Panc1 (cell line): ENCODE results near the gene CYP2C18. TPM values are rescaled to one million over a fixed set of nuclear protein-coding genes. Genes with fewer than 3 reads are reported as not detected.

ENCODE experiments used
- ATAC-seq: fragments of 200-7000 bp; cut with Tn5 transposase; 2 replicates; pipeline ENCODE4 v1.9.1; 2020; ENCODE audit warnings: mild to moderate bottlenecking, moderate library complexity
- BruUV-seq: library from RNA; stranded (reverse); fragments of 400-500 nt; replicated peaks from 2 replicates; lab custom pipeline; 2021; lab: Mats Ljungman, UMichigan
- CTCF ChIA-PET: fragments of 300-600 bp; sonication (Branson Sonifier 250); formaldehyde crosslinking; loops from one replicate; lab custom pipeline; 2022; ENCODE audit warnings: antibody characterized with exemption; lab: Charles Lee
- POLR2A ChIA-PET: fragments of 300-600 bp; sonication (Branson Sonifier 250); formaldehyde crosslinking; loops from one replicate; lab custom pipeline; 2022; ENCODE audit warnings: antibody characterized with exemption; lab: Charles Lee
- DNase-seq: peaks from one replicate; pipeline ENCODE4 v3.0.0-alpha.2; 2010; ENCODE audit warnings: low read depth, low spot score
- H3K27ac ChIP-seq: 2 replicates; pipeline ENCODE4 v1.5.1; 2011; ENCODE audit warnings: mild to moderate bottlenecking, low read length, inconsistent platforms
- H3K27me3 ChIP-seq: fragments of 200-500 bp; sonication (Bioruptor generic); 2 replicates; pipeline ENCODE4 v1.6.0; 2014; ENCODE audit warnings: low read length, inconsistent platforms; ENCODE audit not compliant: control insufficient read depth, insufficient read depth
- H3K36me3 ChIP-seq: fragments of 200-500 bp; sonication (Bioruptor generic); 2 replicates; pipeline ENCODE4 v1.5.1; 2014; ENCODE audit warnings: inconsistent platforms, mild to moderate bottlenecking, low read length, moderate library complexity; ENCODE audit not compliant: control insufficient read depth, insufficient read depth
- H3K4me1 ChIP-seq: 2 replicates; pipeline ENCODE4 v1.5.1; 2011; ENCODE audit warnings: inconsistent platforms, mild to moderate bottlenecking, low read length, moderate library complexity; ENCODE audit not compliant: control insufficient read depth, insufficient read depth
- H3K4me3 ChIP-seq, 2 experiments: 2 replicates each; pipeline ENCODE4 v1.5.1; 2011 to 2012; ENCODE audit warnings: low read depth in 2 of 2, low read length in 2 of 2, mild to moderate bottlenecking in 2 of 2, inconsistent platforms in 1 of 2, moderate library complexity in 1 of 2
- H3K9me3 ChIP-seq: fragments of 200-500 bp; sonication (Bioruptor generic); 2 replicates; pipeline ENCODE4 v1.5.1; 2014; ENCODE audit warnings: low read depth, mild to moderate bottlenecking, inconsistent platforms, low read length, moderate library complexity; ENCODE audit not compliant: control insufficient read depth, insufficient read depth
- POLR2AphosphoS5 ChIP-seq: IDR thresholded peaks from 2 replicates; pipeline ENCODE4 v1.6.1; 2012; ENCODE audit warnings: mild to moderate bottlenecking, low read depth, low read length, moderate library complexity
- REST ChIP-seq, 2 experiments: IDR thresholded peaks; 2 replicates each; pipeline ENCODE4 v1.6.1; 2011 to 2012; ENCODE audit warnings: low read depth in 2 of 2, control low read depth in 1 of 2, low read length in 1 of 2, mild to moderate bottlenecking in 1 of 2, moderate library complexity in 1 of 2; ENCODE audit not compliant: insufficient read depth in 1 of 2
- SIN3A ChIP-seq: IDR thresholded peaks from 2 replicates; pipeline ENCODE4 v1.6.1; 2012; ENCODE audit warnings: low read depth, mild to moderate bottlenecking, low read length, moderate library complexity, borderline replicate concordance; ENCODE audit not compliant: insufficient read depth
- TCF7L2 ChIP-seq: IDR thresholded peaks from 2 replicates; pipeline ENCODE4 v1.6.1; 2011; ENCODE audit warnings: mild to moderate bottlenecking, low read depth, low read length, inconsistent platforms
- in situ Hi-C: cut with HindIII; loops from 2 replicates; pipeline ENCODE4 v1.10.0; 2016; ENCODE audit warnings: low sequenced_read_pairs, low pct_unique_long_range_greater_than_20kb
- intact Hi-C: fragments of 100-400 bp; cut with micrococcal nuclease; formaldehyde crosslinking; loops from one replicate; pipeline ENCODE4 v1.10.0; 2022; ENCODE audit not compliant: unreplicated experiment
- total RNA-seq: library from RNA; stranded (reverse); gene quantifications from one replicate; pipeline ENCODE4 v1.2.1, GENCODE V29; 2021; ENCODE audit not compliant: unreplicated experiment
- TF ChIP-seq, protein P1 (sequence below): fragments of 450-650 bp; IDR thresholded peaks from 2 replicates; pipeline ENCODE4 v1.5.1; 2017; ENCODE audit warnings: mild to moderate bottlenecking

CYP2C18 gene
- total RNA-seq, 1 experiment from 2014 or later = not detected

DNA sequence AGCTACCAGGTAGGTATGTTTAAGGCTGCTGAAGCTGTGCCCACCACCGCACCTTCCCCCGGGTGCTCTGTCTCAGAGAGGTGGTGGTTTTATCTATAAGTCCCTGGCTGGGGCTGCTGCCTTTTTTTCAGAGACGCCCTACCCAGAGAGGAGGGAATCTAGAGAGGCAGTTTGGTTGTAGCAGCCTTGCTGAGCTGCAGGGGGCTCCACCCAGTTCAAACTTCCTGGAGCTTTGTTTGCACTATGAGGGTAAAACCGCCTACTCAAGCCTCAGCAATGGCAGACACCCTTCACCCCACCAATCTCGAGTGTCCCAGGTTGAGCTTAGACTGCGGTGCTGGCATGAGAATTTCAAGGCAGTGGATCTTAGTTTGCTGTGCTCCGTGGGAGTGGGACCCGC is 43.6 kb upstream of the CYP2C18 start:
- CTCF ChIA-PET = no interaction called here
- BruUV-seq = no TSS peak
- DNase-seq (no peak), ATAC-seq (no peak)
- Histone ChIP-seq H3K36me3 (no peaks in the 10 kb centered on the region), H3K27ac (no peak overlapping the region), H3K4me1 (no peaks in the 10 kb centered on the region), H3K27me3 (no peaks in the 10 kb centered on the region), H3K9me3 (no peaks in the 10 kb centered on the region), H3K4me3 (no peak overlapping the region)
- POLR2A ChIA-PET = no interaction called here
- in situ Hi-C loops (no loop called here), intact Hi-C loops (loop anchor here (10.0 kb wide), 1 partner anchor 605 kb away; no protein-coding TSS in a partner anchor)
- TF ChIP-seq REST (IDR thresholded peaks at IDR 0.05; ENCODE audit: insufficient read depth in 1 of 2, low read depth in 2 of 2, low read length in 1 of 2) = no peak
- TF ChIP-seq TCF7L2 = no peak
- TF ChIP-seq POLR2AphosphoS5 = no peak
- TF ChIP-seq, protein P1, sequence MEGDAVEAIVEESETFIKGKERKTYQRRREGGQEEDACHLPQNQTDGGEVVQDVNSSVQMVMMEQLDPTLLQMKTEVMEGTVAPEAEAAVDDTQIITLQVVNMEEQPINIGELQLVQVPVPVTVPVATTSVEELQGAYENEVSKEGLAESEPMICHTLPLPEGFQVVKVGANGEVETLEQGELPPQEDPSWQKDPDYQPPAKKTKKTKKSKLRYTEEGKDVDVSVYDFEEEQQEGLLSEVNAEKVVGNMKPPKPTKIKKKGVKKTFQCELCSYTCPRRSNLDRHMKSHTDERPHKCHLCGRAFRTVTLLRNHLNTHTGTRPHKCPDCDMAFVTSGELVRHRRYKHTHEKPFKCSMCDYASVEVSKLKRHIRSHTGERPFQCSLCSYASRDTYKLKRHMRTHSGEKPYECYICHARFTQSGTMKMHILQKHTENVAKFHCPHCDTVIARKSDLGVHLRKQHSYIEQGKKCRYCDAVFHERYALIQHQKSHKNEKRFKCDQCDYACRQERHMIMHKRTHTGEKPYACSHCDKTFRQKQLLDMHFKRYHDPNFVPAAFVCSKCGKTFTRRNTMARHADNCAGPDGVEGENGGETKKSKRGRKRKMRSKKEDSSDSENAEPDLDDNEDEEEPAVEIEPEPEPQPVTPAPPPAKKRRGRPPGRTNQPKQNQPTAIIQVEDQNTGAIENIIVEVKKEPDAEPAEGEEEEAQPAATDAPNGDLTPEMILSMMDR = no peak
- TF ChIP-seq SIN3A = no peak

DNA sequence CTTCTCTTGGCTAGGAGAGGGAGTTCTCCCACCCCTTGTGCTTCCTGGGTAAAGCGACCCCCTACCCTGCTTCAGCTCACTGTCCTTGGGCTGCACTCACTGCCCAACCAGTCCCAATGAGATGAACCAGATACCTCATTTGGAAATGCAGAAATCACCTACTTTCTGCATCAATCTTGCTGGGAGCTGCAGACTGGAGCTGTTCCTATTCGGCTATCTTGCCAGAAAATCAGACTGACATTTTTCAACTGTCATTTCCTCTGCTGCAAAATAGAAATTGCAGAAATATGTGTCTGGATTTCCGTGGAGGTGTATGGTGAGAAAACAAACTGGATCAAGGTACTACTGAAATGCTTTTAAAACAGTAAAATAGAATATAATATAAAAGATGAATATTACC is 43.0 kb upstream of the CYP2C18 start:
- no peaks in the 10 kb centered on the region for H3K27me3 ChIP-seq
- intact Hi-C loops (no loop called here), in situ Hi-C loops (no loop called here)
- BruUV-seq = no TSS peak
- no peaks in the 10 kb centered on the region for H3K4me1 ChIP-seq
- H3K9me3 ChIP-seq = no peaks in the 10 kb centered on the region
- H3K36me3 ChIP-seq = no peaks in the 10 kb centered on the region
- ATAC-seq (no peak), DNase-seq (no peak)
- ChIA-PET CTCF (no interaction called here), POLR2A (interaction anchor here (0.6 kb wide), 1 partner anchor 366 kb away, joined by 3 read pairs; no protein-coding TSS in a partner anchor)
- no peak overlapping the region for H3K27ac ChIP-seq
- no peak overlapping the region for H3K4me3 ChIP-seq
- no peak for TF ChIP-seq TCF7L2
- TF ChIP-seq REST (IDR thresholded peaks at IDR 0.05; ENCODE audit: insufficient read depth in 1 of 2, low read depth in 2 of 2, low read length in 1 of 2) = no peak
- TF ChIP-seq, protein P1 = no peak
- TF ChIP-seq SIN3A = no peak
- no peak for TF ChIP-seq POLR2AphosphoS5
